GM12891 (cell line): ENCODE data around the gene DNM3.

Experiments used
- PAX5 ChIP-seq: IDR thresholded peaks from 2 replicates; pipeline ENCODE4 v1.6.1; 2011; ENCODE audit warnings: low read length, moderate library complexity, mild to moderate bottlenecking; ENCODE audit not compliant: insufficient read depth, severe bottlenecking
- POLR2A ChIP-seq: IDR thresholded peaks from 2 replicates; pipeline ENCODE4 v1.6.1; 2011; ENCODE audit warnings: low read depth, low read length, control low read depth
- POLR2AphosphoS5 ChIP-seq: IDR thresholded peaks from 2 replicates; pipeline ENCODE4 v1.6.1; 2011; ENCODE audit warnings: low read depth, low read length, control low read depth
- POU2F2 ChIP-seq: IDR thresholded peaks from 2 replicates; pipeline ENCODE4 v1.6.1; 2011; ENCODE audit warnings: low read depth, mild to moderate bottlenecking, control low read depth, low read length, moderate library complexity
- SPI1 ChIP-seq: IDR thresholded peaks from 2 replicates; pipeline ENCODE4 v1.6.1; 2011; ENCODE audit warnings: low read depth, low read length, control low read depth
- TAF1 ChIP-seq: IDR thresholded peaks from 2 replicates; pipeline ENCODE4 v1.6.1; 2011; ENCODE audit warnings: low read depth, low read length, control low read depth

- TF ChIP-seq POLR2A = no peak
- no peak for TF ChIP-seq POLR2AphosphoS5
- TF ChIP-seq TAF1 = no peak
- no peak for TF ChIP-seq POU2F2
- no peak for TF ChIP-seq SPI1
- no peak for TF ChIP-seq PAX5
These were observed 31.1 kb downstream of the DNM3 start for GRCh38 chr1:171872430-171872829.
